CD4-positive, CD25-positive, alpha-beta regulatory T cell (primary cell): ENCODE data around the gene NRM. TPM values are rescaled to one million over a fixed set of nuclear protein-coding genes. Genes with fewer than 3 reads are reported as not detected.
"Not testable (repeated sequence)": the region's sequence is repeated elsewhere in the genome, so short reads cannot be mapped to it uniquely, and the experiment has no call there.

Experiments
- ATAC-seq, 2 donors: fragments of 150-1000 bp; cut with Tn5 transposase; one replicate each; pipeline ENCODE4 v1.10.0; 2021; ENCODE audit warnings: low read depth in 2 of 2, moderate number of reproducible peaks in 2 of 2, moderate library complexity in 1 of 2
- DNase-seq, 3 donors: peaks; one replicate each; pipeline versions ENCODE4 v3.0.0 to v3.0.0-alpha.2; 2012 to 2022; ENCODE audit warnings: mixed read lengths in 1 of 3
- H3K27ac ChIP-seq: one replicate; pipeline ENCODE4 v1.7.0; 2013; ENCODE audit warnings: mild to moderate bottlenecking, low read length; ENCODE audit not compliant: insufficient read depth, poor library complexity, severe bottlenecking
- H3K27me3 ChIP-seq: one replicate; pipeline ENCODE4 v1.7.0; 2013; ENCODE audit warnings: low read length; ENCODE audit not compliant: control insufficient read depth, insufficient read depth
- H3K36me3 ChIP-seq: one replicate; pipeline ENCODE4 v1.7.0; 2013; ENCODE audit warnings: mild to moderate bottlenecking, low read length, moderate library complexity; ENCODE audit not compliant: control insufficient read depth, insufficient read depth
- H3K4me1 ChIP-seq: 2 replicates; pipeline ENCODE4 v1.7.0; 2013; ENCODE audit warnings: mild to moderate bottlenecking, low read length; ENCODE audit not compliant: insufficient read depth, control insufficient read depth, poor library complexity, severe bottlenecking
- H3K4me3 ChIP-seq: one replicate; pipeline ENCODE4 v1.7.0; 2013; ENCODE audit warnings: low read depth, mild to moderate bottlenecking, low read length, moderate library complexity
- H3K9me3 ChIP-seq, 2 experiments: 1 replicate in 1 of 2; 2 replicates in 1 of 2; pipeline ENCODE4 v1.7.0; 2013; ENCODE audit warnings: low read length in 2 of 2, mild to moderate bottlenecking in 1 of 2, moderate library complexity in 1 of 2; ENCODE audit not compliant: control insufficient read depth in 2 of 2
- H3K27ac Mint-ChIP-seq, 3 donors: one replicate each; pipeline ENCODE4 v1.8.0; 2020 to 2022; ENCODE audit warnings: mild to moderate bottlenecking in 3 of 3, mixed read lengths in 3 of 3, moderate library complexity in 2 of 3
- H3K27me3 Mint-ChIP-seq: one replicate; pipeline ENCODE4 v1.8.0; 2022; ENCODE audit warnings: mild to moderate bottlenecking, mixed read lengths
- H3K36me3 Mint-ChIP-seq: one replicate; pipeline ENCODE4 v1.8.0; 2020; ENCODE audit warnings: mixed read lengths
- H3K4me1 Mint-ChIP-seq, 4 donors: one replicate each; pipeline ENCODE4 v1.8.0; 2020 to 2022; ENCODE audit warnings: mixed read lengths in 4 of 4, mild to moderate bottlenecking in 1 of 4
- H3K4me3 Mint-ChIP-seq, 4 donors: one replicate each; pipeline ENCODE4 v1.8.0; 2020 to 2022; ENCODE audit warnings: mild to moderate bottlenecking in 4 of 4, mixed read lengths in 4 of 4, moderate library complexity in 3 of 4
- H3K9me3 Mint-ChIP-seq, 7 donors: one replicate each; pipeline ENCODE4 v1.8.0; 2020 to 2022; ENCODE audit warnings: mixed read lengths in 7 of 7, mild to moderate bottlenecking in 3 of 7, moderate library complexity in 2 of 7
- polyA plus RNA-seq, 4 donors: library from polyadenylated mRNA; unstranded; fragments of 300-500 nt; fragmentation: Illumina TruSeq; gene quantifications; one replicate each; pipeline ENCODE4 v1.2.3, GENCODE V29; 2021
- total RNA-seq: library from RNA; stranded (reverse); gene quantifications from one replicate; pipeline ENCODE4 v1.2.3, GENCODE V29; 2022

Gene NRM
- total and polyA plus RNA-seq, 5 donors from 2014 or later, result 7.5 to 17.7 (median 9.0) TPM

DNA sequence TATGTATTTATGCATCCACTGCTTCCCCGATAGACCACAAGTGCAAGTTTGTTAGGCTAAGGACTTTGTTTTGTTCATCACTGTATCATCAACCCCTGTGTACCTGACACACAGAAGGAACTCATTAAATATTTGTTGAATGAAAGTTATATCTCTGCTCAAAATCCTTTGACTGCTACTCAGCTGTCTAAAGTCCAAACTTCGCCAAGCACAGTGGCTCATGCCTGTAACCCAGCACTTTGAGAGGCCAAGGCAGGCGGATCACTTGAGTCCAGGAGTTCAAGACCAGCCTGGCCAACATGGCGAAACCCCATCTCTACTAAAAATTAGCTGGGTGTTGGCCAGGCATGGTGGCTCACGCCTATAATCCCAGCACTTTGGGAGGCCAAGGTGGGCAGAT, 32.9 kb downstream of the NRM start:
- H3K27ac Mint-ChIP-seq, result peak overlapping the region in 1 of 3 donors; percentile 38
- not testable (repeated sequence) for H3K9me3 Mint-ChIP-seq, DNase-seq, H3K27me3 ChIP-seq, H3K27me3 Mint-ChIP-seq, H3K4me1 Mint-ChIP-seq, H3K4me3 ChIP-seq, H3K4me3 Mint-ChIP-seq, H3K27ac ChIP-seq, ATAC-seq, H3K9me3 ChIP-seq, H3K4me1 ChIP-seq
- H3K36me3 ChIP-seq, result peaks cover 83% of the 10 kb centered on the region
- H3K36me3 Mint-ChIP-seq, result peaks cover 59% of the 10 kb centered on the region

DNA sequence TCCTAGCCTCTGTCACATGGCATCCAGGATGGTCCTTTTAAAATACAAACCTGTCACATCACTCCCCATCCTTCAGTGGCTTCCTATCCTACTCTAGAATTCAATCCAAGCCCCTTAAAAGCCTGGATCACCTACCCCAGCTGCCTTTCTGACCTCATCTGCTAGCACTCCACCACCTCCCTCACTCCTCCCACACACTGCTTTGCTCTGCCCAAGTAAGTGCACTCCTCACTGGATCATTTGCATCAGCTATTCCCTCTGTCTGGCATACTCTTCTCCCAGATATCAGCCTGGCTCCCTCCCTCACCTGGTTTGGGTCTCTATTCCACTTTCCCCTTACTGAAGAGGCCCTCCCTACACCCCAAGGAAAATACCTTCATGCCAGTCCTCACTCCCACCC, 33.3 kb downstream of the NRM start:
- H3K4me3 ChIP-seq, result no peak overlapping the region
- H3K9me3 Mint-ChIP-seq, result no peaks in the 10 kb centered on the region
- H3K4me3 Mint-ChIP-seq, result no peak overlapping the region
- peak overlapping the region in 2 of 3 donors; percentile 38 to 58 for H3K27ac Mint-ChIP-seq
- H3K4me1 ChIP-seq, result no peaks in the 10 kb centered on the region
- no peaks in the 10 kb centered on the region for H3K27me3 Mint-ChIP-seq
- H3K27me3 ChIP-seq, result no peaks in the 10 kb centered on the region
- H3K4me1 Mint-ChIP-seq, result peaks cover 0 to 5% (median 0%) of the 10 kb centered on the region in 4 donors
- ATAC-seq (no peak), DNase-seq (no peak)
- no peaks in the 10 kb centered on the region for H3K9me3 ChIP-seq
- H3K36me3 ChIP-seq, result peaks cover 83% of the 10 kb centered on the region
- H3K27ac ChIP-seq, result no peak overlapping the region
- H3K36me3 Mint-ChIP-seq, result peaks cover 55% of the 10 kb centered on the region

GRCh38 chr6:30656513-30656912, 34.3 kb downstream of the NRM start:
- no peaks in the 10 kb centered on the region for H3K4me1 ChIP-seq
- Mint-ChIP-seq H3K36me3 (peaks cover 50% of the 10 kb centered on the region), H3K27ac (no peak overlapping the region), H3K4me1 (peaks cover 0 to 5% (median 0%) of the 10 kb centered on the region in 4 donors), H3K9me3 (no peaks in the 10 kb centered on the region), H3K27me3 (no peaks in the 10 kb centered on the region), H3K4me3 (no peak overlapping the region)
- DNase-seq, result no peak
- no peak overlapping the region for H3K27ac ChIP-seq
- ATAC-seq, result no peak
- peaks cover 83% of the 10 kb centered on the region for H3K36me3 ChIP-seq
- no peaks in the 10 kb centered on the region for H3K27me3 ChIP-seq
- no peak overlapping the region for H3K4me3 ChIP-seq
- H3K9me3 ChIP-seq, result no peaks in the 10 kb centered on the region

GRCh38 chr6:30655743-30656094, 35.1 kb downstream of the NRM start:
- Histone ChIP-seq H3K4me3 (no peak overlapping the region), H3K36me3 (peaks cover 87% of the 10 kb centered on the region), H3K27ac (no peak overlapping the region), H3K9me3 (no peaks in the 10 kb centered on the region), H3K27me3 (no peaks in the 10 kb centered on the region), H3K4me1 (no peaks in the 10 kb centered on the region)
- H3K9me3 Mint-ChIP-seq, result no peaks in the 10 kb centered on the region
- ATAC-seq (no peak), DNase-seq (no peak)
- H3K4me1 Mint-ChIP-seq, result peaks cover 0 to 5% (median 0%) of the 10 kb centered on the region in 4 donors
- H3K36me3 Mint-ChIP-seq, result peaks cover 52% of the 10 kb centered on the region
- no peaks in the 10 kb centered on the region for H3K27me3 Mint-ChIP-seq
- peak overlapping the region in 2 of 3 donors; percentile 28 to 51 for H3K27ac Mint-ChIP-seq
- no peak overlapping the region for H3K4me3 Mint-ChIP-seq

GRCh38 chr6:30654798-30655742, 35.7 kb downstream of the NRM start:
- Mint-ChIP-seq H3K4me3 (no peak overlapping the region), H3K4me1 (peaks cover 0 to 5% (median 0%) of the 10 kb centered on the region in 4 donors), H3K36me3 (peaks cover 48% of the 10 kb centered on the region), H3K27me3 (no peaks in the 10 kb centered on the region), H3K27ac (peak overlapping the region in 2 of 3 donors; percentile 28 to 51), H3K9me3 (no peaks in the 10 kb centered on the region)
- no peaks in the 10 kb centered on the region for H3K9me3 ChIP-seq
- H3K27me3 ChIP-seq, result no peaks in the 10 kb centered on the region
- no peaks in the 10 kb centered on the region for H3K4me1 ChIP-seq
- H3K27ac ChIP-seq, result no peak overlapping the region
- DNase-seq, result no peak
- no peak for ATAC-seq
- no peak overlapping the region for H3K4me3 ChIP-seq
- H3K36me3 ChIP-seq, result peaks cover 83% of the 10 kb centered on the region

- no peak overlapping the region for H3K27ac Mint-ChIP-seq
- DNase-seq, result no peak
- Histone ChIP-seq H3K27me3 (no peaks in the 10 kb centered on the region), H3K9me3 (no peaks in the 10 kb centered on the region), H3K36me3 (peaks cover 51% of the 10 kb centered on the region), H3K27ac (no peak overlapping the region), H3K4me3 (no peak overlapping the region), H3K4me1 (peaks cover 13% of the 10 kb centered on the region)
- H3K9me3 Mint-ChIP-seq, result no peaks in the 10 kb centered on the region
- ATAC-seq, result no peak
- no peaks in the 10 kb centered on the region for H3K27me3 Mint-ChIP-seq
- peaks cover 26% of the 10 kb centered on the region for H3K36me3 Mint-ChIP-seq
- H3K4me3 Mint-ChIP-seq, result peak overlapping the region in 1 of 4 donors; percentile 72
- H3K4me1 Mint-ChIP-seq, result peaks cover 6 to 16% (median 11%) of the 10 kb centered on the region in 4 donors
Observed at GRCh38 chr6:30651143-30651542, 39.6 kb downstream of the NRM start.

- Mint-ChIP-seq H3K4me3 (peak overlapping the region; percentile 85 to 91 (median 90)), H3K4me1 (peaks cover 12 to 27% (median 19%) of the 10 kb centered on the region in 4 donors), H3K9me3 (no peaks in the 10 kb centered on the region), H3K36me3 (peaks cover 17% of the 10 kb centered on the region), H3K27me3 (no peaks in the 10 kb centered on the region), H3K27ac (peak overlapping the region; percentile 89 to 92 (median 91))
- peak in 2 of 3 donors; percentile 58 to 79 for DNase-seq
- Histone ChIP-seq H3K9me3 (no peaks in the 10 kb centered on the region), H3K36me3 (peaks cover 16% of the 10 kb centered on the region), H3K4me1 (peaks cover 13% of the 10 kb centered on the region), H3K27me3 (no peaks in the 10 kb centered on the region), H3K4me3 (peak overlapping the region; percentile 85), H3K27ac (peak overlapping the region; percentile 92)
- ATAC-seq, result peak; percentile 67 to 68
Observed at GRCh38 chr6:30647242-30648116, 43.3 kb downstream of the NRM start.
